Liver (tissue), 9 donors: Measurements from ENCODE around the gene GREM1. TPM values are rescaled to one million over a fixed set of nuclear protein-coding genes. Genes with fewer than 3 reads are reported as not detected.

Source experiments
- DNase-seq: peaks from one replicate; pipeline ENCODE4 v3.0.0-alpha.2; 2017; ENCODE audit warnings: low spot score
- H3K27ac ChIP-seq, 2 donors: one replicate each; pipeline ENCODE4 v1.7.0; 2013; ENCODE audit warnings: inconsistent platforms in 2 of 2, low read length in 2 of 2, control low read depth in 1 of 2, low read depth in 1 of 2, mild to moderate bottlenecking in 1 of 2
- H3K27me3 ChIP-seq, 4 donors: one replicate each; pipeline versions ENCODE4 v1.6.1 to v1.7.0; 2013; ENCODE audit warnings: low read length in 3 of 4, inconsistent platforms in 1 of 4, mild to moderate bottlenecking in 1 of 4, moderate library complexity in 1 of 4; ENCODE audit not compliant: control insufficient read depth in 4 of 4, insufficient read depth in 4 of 4
- H3K36me3 ChIP-seq, 4 donors: one replicate each; pipeline versions ENCODE4 v1.6.1 to v1.7.0; 2013; ENCODE audit warnings: low read length in 3 of 4, mild to moderate bottlenecking in 3 of 4, low read depth in 1 of 4, moderate library complexity in 1 of 4; ENCODE audit not compliant: control insufficient read depth in 4 of 4, insufficient read depth in 3 of 4
- H3K4me1 ChIP-seq, 4 donors: one replicate each; pipeline versions ENCODE4 v1.6.1 to v1.7.0; 2013; ENCODE audit warnings: low read length in 3 of 4, mild to moderate bottlenecking in 3 of 4, moderate library complexity in 1 of 4; ENCODE audit not compliant: control insufficient read depth in 4 of 4, insufficient read depth in 4 of 4
- H3K4me3 ChIP-seq, 3 donors: one replicate each; pipeline versions ENCODE4 v1.6.1 to v1.7.0; 2013; ENCODE audit warnings: low read length in 3 of 3, control low read depth in 1 of 3, low read depth in 1 of 3, mild to moderate bottlenecking in 1 of 3
- H3K9ac ChIP-seq, 2 donors: one replicate each; pipeline ENCODE4 v1.7.0; 2013; ENCODE audit warnings: low read length in 2 of 2, mild to moderate bottlenecking in 2 of 2, moderate library complexity in 2 of 2, control low read depth in 1 of 2, low read depth in 1 of 2
- H3K9me3 ChIP-seq, 4 donors: one replicate each; pipeline versions ENCODE4 v1.6.1 to v1.7.0; 2013; ENCODE audit warnings: low read length in 3 of 4; ENCODE audit not compliant: control insufficient read depth in 4 of 4
- ATF3 ChIP-seq: IDR thresholded peaks from 2 replicates; pipeline ENCODE4 v1.6.1; 2016; ENCODE audit warnings: antibody characterized with exemption
- CTCF ChIP-seq: fragments of 150-350 bp; IDR thresholded peaks from 2 replicates; pipeline ENCODE4 v1.5.1; 2017; ENCODE audit warnings: improper control_type of control experiment, low read depth, low read length; ENCODE audit not compliant: missing input control
- EGR1 ChIP-seq, 2 donors: IDR thresholded peaks; 2 replicates each; pipeline ENCODE4 v1.6.1; 2016 to 2018; ENCODE audit warnings: antibody characterized with exemption in 2 of 2, low read depth in 2 of 2
- FOXA1 ChIP-seq: IDR thresholded peaks from 2 replicates; pipeline ENCODE4 v1.6.1; 2016; ENCODE audit warnings: antibody characterized with exemption
- FOXA2 ChIP-seq: IDR thresholded peaks from 2 replicates; pipeline ENCODE4 v1.6.1; 2016; ENCODE audit warnings: antibody characterized with exemption
- GABPA ChIP-seq, 2 donors: IDR thresholded peaks in 1 of 2; conservative IDR thresholded peaks in 1 of 2; 2 replicates each; pipeline ENCODE4 v1.6.1; 2016; ENCODE audit warnings: antibody characterized with exemption in 2 of 2, mild to moderate bottlenecking in 1 of 2, moderate library complexity in 1 of 2
- HNF4A ChIP-seq, 2 donors: conservative IDR thresholded peaks; 2 replicates each; pipeline ENCODE4 v1.6.1; 2016; ENCODE audit warnings: antibody characterized with exemption in 2 of 2, mild to moderate bottlenecking in 2 of 2
- HNF4G ChIP-seq: IDR thresholded peaks from 2 replicates; pipeline ENCODE4 v1.6.1; 2016; ENCODE audit warnings: antibody characterized with exemption
- JUND ChIP-seq, 2 donors: IDR thresholded peaks; 2 replicates each; pipeline ENCODE4 v1.6.1; 2016; ENCODE audit warnings: antibody characterized with exemption in 2 of 2
- MAX ChIP-seq: IDR thresholded peaks from 2 replicates; pipeline ENCODE4 v1.6.1; 2016; ENCODE audit warnings: antibody characterized with exemption
- NR2F2 ChIP-seq: IDR thresholded peaks from 2 replicates; pipeline ENCODE4 v1.6.1; 2016; ENCODE audit warnings: antibody characterized with exemption
- RAD21 ChIP-seq, 2 donors: IDR thresholded peaks; 2 replicates each; pipeline ENCODE4 v1.6.1; 2016; ENCODE audit warnings: antibody characterized with exemption in 2 of 2, mild to moderate bottlenecking in 2 of 2
- REST ChIP-seq: IDR thresholded peaks from 2 replicates; pipeline ENCODE4 v1.6.1; 2016; ENCODE audit warnings: antibody characterized with exemption, mild to moderate bottlenecking
- RXRA ChIP-seq, 2 donors: IDR thresholded peaks; 2 replicates each; pipeline ENCODE4 v1.6.1; 2017 to 2018; ENCODE audit warnings: antibody characterized with exemption in 2 of 2, mild to moderate bottlenecking in 1 of 2
- SP1 ChIP-seq: IDR thresholded peaks from 2 replicates; pipeline ENCODE4 v1.6.1; 2018; ENCODE audit warnings: antibody characterized with exemption, mild to moderate bottlenecking
- TAF1 ChIP-seq: conservative IDR thresholded peaks from 2 replicates; pipeline ENCODE4 v1.6.1; 2016; ENCODE audit warnings: antibody characterized with exemption, mild to moderate bottlenecking
- YY1 ChIP-seq: IDR thresholded peaks from 2 replicates; pipeline ENCODE4 v1.6.1; 2016; ENCODE audit warnings: antibody characterized with exemption, mild to moderate bottlenecking
- ZBTB33 ChIP-seq: IDR thresholded peaks from 2 replicates; pipeline ENCODE4 v1.6.1; 2016; ENCODE audit warnings: antibody characterized with exemption
- WGBS: extraction: QIAGEN DNeasy Blood & Tissue Kit; methylation state at CpG from one replicate; pipeline ENCODE4 v1.1.7; 2013; 5-methylcytosine and 5-hydroxymethylcytosine counted together
- polyA plus RNA-seq, 2 donors: library from polyadenylated mRNA; stranded (reverse) in 1 of 2; unstranded in 1 of 2; fragments of 200-250 nt in 1 of 2; fragments of >200 nt in 1 of 2; fragmentation: Nextera tagmentation in 1 of 2; extraction: Ambion mirVana in 1 of 2; gene quantifications; one replicate each; pipeline versions ENCODE4 v1.2.1 to v1.2.3, GENCODE V29; 2013 to 2015
- total RNA-seq, 2 donors: library from RNA; depleted of rRNA; stranded (reverse); fragments of >200 nt; gene quantifications; one replicate each; pipeline ENCODE4 v1.2.3, GENCODE V29; 2014
- donor health status: healthy.
- donor health status: healthy.
- donor health status: healthy.
- donor health status: healthy.
- donor health status: healthy.

The GREM1 gene
- total and polyA plus RNA-seq, 4 donors, result under 0.01 to 1.6 (median 0.50) TPM

GRCh38 chr15:32774022-32774421, 56.2 kb downstream of the GREM1 start:
- H3K36me3 ChIP-seq, result no peaks in the 10 kb centered on the region
- H3K4me3 ChIP-seq, result no peak overlapping the region
- H3K27ac ChIP-seq, result no peak overlapping the region
- TF ChIP-seq CTCF (no peak), RAD21 (IDR thresholded peaks at IDR 0.05) (no peak), TAF1 (no peak), GABPA (IDR thresholded peaks at IDR 0.05 in 1 of 2, conservative IDR thresholded peaks at IDR 0.05 in 1 of 2) (no peak), FOXA1 (no peak), YY1 (no peak), HNF4G (no peak), ATF3 (no peak), HNF4A (conservative IDR thresholded peaks at IDR 0.05) (no peak), FOXA2 (no peak), JUND (IDR thresholded peaks at IDR 0.05) (no peak), EGR1 (IDR thresholded peaks at IDR 0.05; ENCODE audit: low read depth in 2 of 2) (no peak), REST (no peak), SP1 (no peak), ZBTB33 (no peak), NR2F2 (no peak), MAX (no peak)
- H3K4me1 ChIP-seq, result no peaks in the 10 kb centered on the region
- H3K27me3 ChIP-seq, result no peaks in the 10 kb centered on the region
- H3K9me3 ChIP-seq, result no peaks in the 10 kb centered on the region
- no peak overlapping the region for H3K9ac ChIP-seq
- DNase-seq, result no peak
- WGBS, result 86% methylated on average over 4 of the region's 4 CpGs

- Histone ChIP-seq H3K27ac (no peak overlapping the region), H3K9ac (no peak overlapping the region), H3K27me3 (no peaks in the 10 kb centered on the region), H3K4me1 (no peaks in the 10 kb centered on the region), H3K36me3 (no peaks in the 10 kb centered on the region), H3K9me3 (no peaks in the 10 kb centered on the region), H3K4me3 (no peak overlapping the region)
- no peak for DNase-seq
- TF ChIP-seq CTCF (no peak), TAF1 (no peak), SP1 (no peak), FOXA2 (no peak), MAX (no peak), REST (no peak), FOXA1 (no peak), RXRA (IDR thresholded peaks at IDR 0.05) (no peak), GABPA (IDR thresholded peaks at IDR 0.05 in 1 of 2, conservative IDR thresholded peaks at IDR 0.05 in 1 of 2) (no peak), HNF4G (no peak), HNF4A (conservative IDR thresholded peaks at IDR 0.05) (no peak), YY1 (no peak), EGR1 (IDR thresholded peaks at IDR 0.05; ENCODE audit: low read depth in 2 of 2) (no peak)
- 74% methylated on average over 3 of the region's 3 CpGs for WGBS
Measured at GRCh38 chr15:32775103-32775502, 57.3 kb downstream of the GREM1 start.
